Mammary epithelial cell (primary cell): ENCODE data around the gene OTOGL.

ENCODE experiments used
- CTCF ChIP-seq, 2 donors: IDR thresholded peaks in 1 of 2; conservative IDR thresholded peaks in 1 of 2; 2 replicates each; pipeline ENCODE4 v1.5.1; 2011 to 2012; ENCODE audit warnings: inconsistent platforms in 2 of 2, low read length in 2 of 2, mild to moderate bottlenecking in 2 of 2, control low read depth in 1 of 2, low read depth in 1 of 2; ENCODE audit not compliant: insufficient read depth in 1 of 2; ENCODE audit errors: extremely low read depth in 1 of 2
- EZH2 ChIP-seq: IDR thresholded peaks from 2 replicates; pipeline ENCODE4 v1.6.1; 2012; ENCODE audit warnings: low read length, inconsistent platforms, borderline replicate concordance

- TF ChIP-seq EZH2 (no peak), CTCF (conservative IDR thresholded peaks at IDR 0.05 in 1 of 2, IDR thresholded peaks at IDR 0.05 in 1 of 2; ENCODE audit: extremely low read depth in 1 of 2, insufficient read depth in 1 of 2, low read depth in 1 of 2, low read length in 2 of 2) (no peak)
Observed at GRCh38 chr12:80165746-80166145, 66.4 kb downstream of the OTOGL start.
